Lower lobe of right lung (tissue), 2 donors: ENCODE measurements around the gene LTB4R. TPM values are rescaled to one million over a fixed set of nuclear protein-coding genes. Genes with fewer than 3 reads are reported as not detected.
"Not testable (repeated sequence)": the region's sequence is repeated elsewhere in the genome, so short reads cannot be mapped to it uniquely, and the experiment has no call there.

ENCODE experiments used
- ATAC-seq, 2 donors: fragments of 200-7000 bp; cut with Tn5 transposase; one replicate each; pipeline ENCODE4 v1.9.1; 2020 to 2022; ENCODE audit warnings: mild to moderate bottlenecking in 2 of 2, moderate library complexity in 2 of 2
- DNase-seq: peaks from one replicate; pipeline ENCODE4 v3.0.0-alpha.2; 2020
- H3K27ac ChIP-seq: fragments of 200-600 bp; one replicate; pipeline ENCODE4 v1.8.0; 2022
- H3K27me3 ChIP-seq: fragments of 200-600 bp; one replicate; pipeline ENCODE4 v1.8.0; 2022; ENCODE audit warnings: low read depth
- H3K36me3 ChIP-seq: fragments of 200-600 bp; one replicate; pipeline ENCODE4 v1.8.0; 2022; ENCODE audit warnings: mild to moderate bottlenecking
- H3K4me1 ChIP-seq: fragments of 200-600 bp; one replicate; pipeline ENCODE4 v1.8.0; 2022
- H3K4me3 ChIP-seq: fragments of 200-600 bp; one replicate; pipeline ENCODE4 v1.8.0; 2022; ENCODE audit warnings: mild to moderate bottlenecking
- H3K9me3 ChIP-seq: fragments of 200-600 bp; one replicate; pipeline ENCODE4 v1.8.0; 2022
- intact Hi-C: fragments of 100-400 bp; cut with DNase I; formaldehyde crosslinking; loops from one replicate; pipeline ENCODE4 v1.11.0; 2022
- total RNA-seq: library from RNA; stranded (reverse); fragmentation: NEBNext Ultra II Directional; extraction: Animal tissue kit (Norgen Biotek cat#: 25700); gene quantifications from one replicate; pipeline ENCODE4 v1.2.1, GENCODE V29; 2021
- TF ChIP-seq, protein P1 (sequence below): fragments of 200-600 bp; IDR thresholded peaks from one replicate; pipeline ENCODE4 v1.8.0; 2022; ENCODE audit warnings: antibody characterized with exemption, mild to moderate bottlenecking
- donor health status: DM: no; HTN: yes; CAD: no; lungs with severe emphysema.

LTB4R gene
- total RNA-seq, 1 donor from 2014 or later, result 14.1 TPM

DNA sequence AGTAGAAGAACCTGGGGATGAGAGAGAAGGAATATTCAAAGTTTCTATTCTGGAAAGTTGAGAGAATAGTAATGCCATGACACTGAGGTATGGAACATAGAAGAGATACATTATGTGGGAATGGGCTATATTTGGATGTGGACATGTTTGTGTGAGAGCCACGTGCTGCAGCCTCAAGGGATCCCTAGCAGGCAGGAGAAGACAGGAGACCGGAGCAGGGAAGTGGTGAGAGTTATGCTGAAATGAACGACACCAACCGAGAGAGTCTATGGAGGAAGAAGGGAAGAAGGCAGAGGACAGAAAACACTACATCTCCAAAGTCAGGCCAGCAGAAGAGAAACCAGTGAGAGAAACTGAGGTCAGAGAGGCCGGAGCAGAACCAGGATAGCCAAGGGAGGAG, 38.4 kb downstream of the LTB4R start:
- ATAC-seq, result no peak
- peaks cover 19% of the 10 kb centered on the region for H3K4me1 ChIP-seq
- no peaks in the 10 kb centered on the region for H3K36me3 ChIP-seq
- TF ChIP-seq, protein P1, sequence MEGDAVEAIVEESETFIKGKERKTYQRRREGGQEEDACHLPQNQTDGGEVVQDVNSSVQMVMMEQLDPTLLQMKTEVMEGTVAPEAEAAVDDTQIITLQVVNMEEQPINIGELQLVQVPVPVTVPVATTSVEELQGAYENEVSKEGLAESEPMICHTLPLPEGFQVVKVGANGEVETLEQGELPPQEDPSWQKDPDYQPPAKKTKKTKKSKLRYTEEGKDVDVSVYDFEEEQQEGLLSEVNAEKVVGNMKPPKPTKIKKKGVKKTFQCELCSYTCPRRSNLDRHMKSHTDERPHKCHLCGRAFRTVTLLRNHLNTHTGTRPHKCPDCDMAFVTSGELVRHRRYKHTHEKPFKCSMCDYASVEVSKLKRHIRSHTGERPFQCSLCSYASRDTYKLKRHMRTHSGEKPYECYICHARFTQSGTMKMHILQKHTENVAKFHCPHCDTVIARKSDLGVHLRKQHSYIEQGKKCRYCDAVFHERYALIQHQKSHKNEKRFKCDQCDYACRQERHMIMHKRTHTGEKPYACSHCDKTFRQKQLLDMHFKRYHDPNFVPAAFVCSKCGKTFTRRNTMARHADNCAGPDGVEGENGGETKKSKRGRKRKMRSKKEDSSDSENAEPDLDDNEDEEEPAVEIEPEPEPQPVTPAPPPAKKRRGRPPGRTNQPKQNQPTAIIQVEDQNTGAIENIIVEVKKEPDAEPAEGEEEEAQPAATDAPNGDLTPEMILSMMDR, result no peak
- H3K9me3 ChIP-seq, result no peaks in the 10 kb centered on the region
- intact Hi-C loops, result no loop called here
- no peaks in the 10 kb centered on the region for H3K27me3 ChIP-seq
- H3K27ac ChIP-seq, result no peak overlapping the region
- no peak for DNase-seq
- no peak overlapping the region for H3K4me3 ChIP-seq

DNA sequence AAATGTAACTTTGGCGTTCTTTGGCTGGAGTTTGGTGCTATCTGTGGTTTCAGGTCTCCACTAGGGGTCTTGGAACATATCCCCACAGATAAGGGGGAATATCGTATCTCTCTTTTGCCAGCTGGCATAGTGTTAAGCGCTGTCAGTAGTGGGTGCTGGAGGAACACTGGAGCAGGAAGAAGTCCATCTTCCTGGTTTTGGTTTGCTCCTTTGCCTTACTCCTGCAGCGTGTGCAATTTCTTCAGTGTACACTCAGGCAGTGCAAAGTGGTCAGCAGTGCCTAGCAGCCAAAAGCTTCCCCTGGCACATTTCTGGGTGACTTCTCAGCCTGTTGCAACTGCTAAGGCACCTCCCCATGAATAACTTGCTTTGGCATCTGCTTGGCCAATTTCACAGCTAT, 40.2 kb downstream of the LTB4R start:
- H3K4me1 ChIP-seq, result peaks cover 19% of the 10 kb centered on the region
- H3K9me3 ChIP-seq, result no peaks in the 10 kb centered on the region
- TF ChIP-seq, protein P1, result no peak
- no peaks in the 10 kb centered on the region for H3K36me3 ChIP-seq
- H3K4me3 ChIP-seq, result no peak overlapping the region
- H3K27me3 ChIP-seq, result no peaks in the 10 kb centered on the region
- ATAC-seq, result peak; percentile 51 to 65
- intact Hi-C loops, result no loop called here
- peak overlapping the region; percentile 43 for H3K27ac ChIP-seq
- DNase-seq, result no peak

DNA sequence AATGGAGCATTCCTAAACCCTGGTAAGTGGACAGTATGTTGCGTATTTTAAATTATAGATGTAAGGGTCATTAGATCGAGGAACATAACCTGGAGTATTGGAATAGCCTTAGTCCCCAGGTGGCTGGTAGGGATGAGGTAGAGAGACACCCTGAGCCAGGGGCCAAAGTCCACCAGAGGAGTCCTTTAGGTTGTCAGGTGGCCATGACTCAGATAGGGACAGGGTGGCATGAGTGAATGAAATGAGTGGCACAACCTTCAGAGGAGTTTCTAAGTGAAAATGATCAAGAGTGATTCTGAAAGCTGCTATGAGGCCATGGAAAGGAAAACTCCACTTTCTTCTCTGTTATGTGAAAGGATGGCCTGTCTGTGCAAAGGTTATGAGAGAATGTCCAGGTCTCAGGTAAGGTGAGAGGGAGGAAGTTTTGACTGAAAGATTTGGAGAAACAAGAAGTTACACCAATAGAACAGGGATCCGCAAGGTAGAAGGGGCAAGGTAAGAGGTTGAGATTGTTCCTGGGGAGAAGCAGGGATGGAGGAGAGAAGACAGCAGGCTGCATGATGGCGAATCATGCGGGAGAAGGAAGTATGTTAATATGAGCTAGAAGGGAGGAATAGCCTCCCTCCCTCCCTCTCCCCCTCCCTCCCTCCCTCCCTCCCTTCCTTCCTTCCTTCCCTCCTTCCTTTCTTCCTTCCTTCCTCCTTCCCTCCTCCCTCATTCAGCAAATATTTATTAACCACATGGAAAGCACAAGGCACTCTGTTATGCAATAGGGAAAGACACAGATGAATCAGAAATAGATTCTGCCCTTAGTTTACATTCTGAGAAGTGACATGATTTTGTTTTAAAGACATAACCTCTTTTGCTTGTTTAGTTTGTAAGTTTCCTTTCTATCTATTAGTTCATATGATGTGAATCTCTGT, 42.5 kb downstream of the LTB4R start:
- Histone ChIP-seq H3K27ac (no peak overlapping the region), H3K4me3 (no peak overlapping the region), H3K9me3 (no peaks in the 10 kb centered on the region), H3K36me3 (no peaks in the 10 kb centered on the region), H3K27me3 (no peaks in the 10 kb centered on the region), H3K4me1 (peaks cover 19% of the 10 kb centered on the region)
- TF ChIP-seq, protein P1, result no peak
- no peak for DNase-seq
- intact Hi-C loops, result no loop called here
- no peak for ATAC-seq

DNA sequence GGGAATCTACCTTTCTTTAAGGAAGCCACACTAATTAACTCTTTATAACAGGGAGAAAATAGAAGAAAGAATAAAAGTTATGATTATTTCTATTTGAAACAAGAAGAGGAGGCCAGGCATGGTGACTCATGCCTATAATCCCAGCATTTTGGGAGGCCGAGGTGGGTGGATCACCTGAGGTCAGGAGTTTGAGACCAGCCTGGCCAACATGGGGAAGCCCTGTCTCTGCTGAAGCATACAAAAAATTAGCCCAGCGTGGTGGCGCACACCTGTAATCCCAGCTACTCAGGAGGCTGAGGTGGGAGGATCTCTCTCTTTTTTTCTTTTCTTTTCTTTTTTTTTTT, 43.2 kb downstream of the LTB4R start:
- DNase-seq, H3K27me3 ChIP-seq, H3K4me3 ChIP-seq, H3K9me3 ChIP-seq, H3K27ac ChIP-seq, H3K36me3 ChIP-seq, intact Hi-C loops, ATAC-seq: not testable (repeated sequence)
- H3K4me1 ChIP-seq, result peaks cover 19% of the 10 kb centered on the region

DNA sequence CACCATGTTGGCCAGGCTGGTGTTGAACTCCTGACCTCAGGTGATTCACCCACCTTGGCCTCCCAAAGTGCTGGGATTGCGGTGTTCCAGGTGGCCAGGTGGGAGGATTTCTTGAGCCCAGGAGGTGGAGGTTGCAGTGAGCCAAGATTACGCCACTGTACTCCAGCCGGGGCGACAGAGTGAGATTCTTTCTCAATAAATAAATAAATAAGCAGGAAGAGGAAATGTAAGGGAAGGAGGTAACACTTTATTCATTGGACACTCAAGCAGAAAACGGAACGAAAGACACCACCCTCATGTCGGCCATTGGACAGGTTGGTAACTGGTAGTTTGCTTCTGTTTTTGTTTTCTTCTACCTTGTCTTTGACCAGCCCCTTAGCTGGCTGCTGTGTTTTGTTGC, 43.7 kb downstream of the LTB4R start:
- H3K9me3 ChIP-seq, result no peaks in the 10 kb centered on the region
- DNase-seq (no peak), ATAC-seq (peak; percentile 51 to 66)
- intact Hi-C loops, result no loop called here
- H3K4me3 ChIP-seq, result no peak overlapping the region
- TF ChIP-seq, protein P1, result no peak
- H3K36me3 ChIP-seq, result no peaks in the 10 kb centered on the region
- H3K4me1 ChIP-seq, result peaks cover 19% of the 10 kb centered on the region
- no peaks in the 10 kb centered on the region for H3K27me3 ChIP-seq
- H3K27ac ChIP-seq, result no peak overlapping the region

DNA sequence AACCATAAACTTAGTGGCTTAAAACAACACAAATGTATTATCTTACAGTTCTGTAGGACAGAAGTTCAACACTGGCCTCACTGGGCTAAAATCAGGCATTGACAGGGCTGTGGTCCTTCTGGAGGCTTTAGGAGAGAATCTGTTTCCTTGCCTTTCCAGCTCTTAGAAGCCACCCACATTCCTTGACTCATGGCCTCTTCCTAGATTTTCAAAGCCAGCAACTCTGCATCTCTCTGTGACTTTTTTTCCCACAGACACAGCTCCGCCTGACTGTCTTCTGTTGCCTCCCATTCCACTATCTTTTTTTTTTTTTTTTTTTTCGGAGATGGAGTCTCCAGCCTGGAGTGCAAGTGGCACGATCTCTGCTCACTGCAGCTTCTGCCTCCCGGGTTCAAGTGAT, 44.9 kb downstream of the LTB4R start:
- Histone ChIP-seq H3K27me3 (no peaks in the 10 kb centered on the region), H3K4me3 (no peak overlapping the region), H3K36me3 (no peaks in the 10 kb centered on the region), H3K27ac (no peak overlapping the region), H3K4me1 (peaks cover 18% of the 10 kb centered on the region), H3K9me3 (no peaks in the 10 kb centered on the region)
- intact Hi-C loops, result no loop called here
- ATAC-seq (no peak), DNase-seq (no peak)
- TF ChIP-seq, protein P1, result no peak
